A549 (cell line): ENCODE data around the gene ANO4. TPM values are rescaled to one million over a fixed set of nuclear protein-coding genes. Genes with fewer than 3 reads are reported as not detected.

ENCODE experiments used
- ATAC-seq, 2 experiments: fragments of 200-7000 bp in 1 of 2; fragments of >200 bp in 1 of 2; cut with Nextera tagmentation in 1 of 2; cut with Tn5 transposase in 1 of 2; 3 replicates each; pipeline versions ENCODE4 v1.8.0 to v1.9.1; 2018 to 2020; ENCODE audit warnings: mild to moderate bottlenecking in 1 of 2, moderate library complexity in 1 of 2
- CTCF ChIA-PET: fragments of 300-600 bp; sonication (Branson Sonifier 250); formaldehyde crosslinking; extraction: SDS; loops from one replicate; lab custom pipeline; 2021; ENCODE audit warnings: antibody characterized with exemption, inconsistent platforms; lab: Yijun Ruan, JAX
- POLR2A ChIA-PET: fragments of 350-600 bp; formaldehyde crosslinking; extraction: SDS; loops from one replicate; lab custom pipeline; 2021; ENCODE audit warnings: antibody characterized with exemption, inconsistent platforms; lab: Yijun Ruan, JAX
- DNase-seq, 2 experiments: peaks; one replicate each; pipeline versions ENCODE4 v3.0.0 to v3.0.0-alpha.2; 2011 to 2016; ENCODE audit warnings: low read depth in 1 of 2, low spot score in 1 of 2
- FAIRE-seq: peaks from 2 replicates; lab custom pipeline; 2011; peaks lifted over from hg19 to GRCh38; lab: Jason Lieb, UNC
- H3K27ac ChIP-seq, 2 experiments: fragments of >200 bp; sonication (Bioruptor Twin); formaldehyde crosslinking; 3 replicates each; pipeline ENCODE4 v1.5.1; 2016 to 2017
- H3K4me1 ChIP-seq: fragments of >200 bp; sonication (Bioruptor Twin); formaldehyde crosslinking; 3 replicates; pipeline ENCODE4 v1.6.1; 2016
- H3K4me2 ChIP-seq: fragments of >200 bp; sonication (Bioruptor Twin); formaldehyde crosslinking; 3 replicates; pipeline ENCODE4 v1.6.1; 2016
- H3K4me3 ChIP-seq: fragments of >200 bp; sonication (Bioruptor Twin); formaldehyde crosslinking; 3 replicates; pipeline ENCODE4 v1.5.1; 2016
- H3K9me3 ChIP-seq: fragments of >200 bp; sonication (Bioruptor Twin); formaldehyde crosslinking; 3 replicates; pipeline ENCODE4 v1.6.1; 2016
- BHLHE40 ChIP-seq: IDR thresholded peaks from 2 replicates; pipeline ENCODE4 v1.6.1; 2012; ENCODE audit warnings: low read depth, low read length, inconsistent platforms
- CBX8 ChIP-seq: fragments of 200-600 bp; sonication (generic); IDR thresholded peaks from 2 replicates; pipeline ENCODE4 v1.6.1; 2016
- CHD2 ChIP-seq: fragments of 150-350 bp; IDR thresholded peaks from 2 replicates; pipeline ENCODE4 v1.6.1; 2014; ENCODE audit warnings: low read length; ENCODE audit not compliant: partially characterized antibody
- CHD4 ChIP-seq: fragments of 200-600 bp; sonication (generic); IDR thresholded peaks from 2 replicates; pipeline ENCODE4 v1.6.1; 2016; ENCODE audit warnings: antibody characterized with exemption, mild to moderate bottlenecking, borderline replicate concordance
- EHMT2 ChIP-seq: fragments of 200-600 bp; sonication (generic); IDR thresholded peaks from 2 replicates; pipeline ENCODE4 v1.6.1; 2016; ENCODE audit warnings: antibody characterized with exemption, low read depth, mild to moderate bottlenecking, moderate library complexity
- FOSL2 ChIP-seq, 2 experiments: fragments of 450-650 bp in 1 of 2; fragments of >200 bp in 1 of 2; sonication (Bioruptor Twin) in 1 of 2; formaldehyde crosslinking; IDR thresholded peaks; 2 replicates each; pipeline versions ENCODE4 v1.5.0 to v1.6.1; 2016 to 2020; ENCODE audit warnings: mild to moderate bottlenecking in 1 of 2, moderate library complexity in 1 of 2
- HDAC2 ChIP-seq: fragments of 200-600 bp; sonication (generic); IDR thresholded peaks from 2 replicates; pipeline ENCODE4 v1.6.1; 2016
- HOXB13 ChIP-seq: fragments of 250-450 bp; sonication (Bioruptor Pico); IDR thresholded peaks from 2 replicates; pipeline ENCODE4 v1.5.0; 2020; ENCODE audit warnings: low read depth, mild to moderate bottlenecking, moderate library complexity
- HOXB5 ChIP-seq: fragments of 250-450 bp; sonication (Bioruptor Pico); IDR thresholded peaks from 2 replicates; pipeline ENCODE4 v1.5.0; 2020; ENCODE audit warnings: mild to moderate bottlenecking, moderate library complexity
- RAD21 ChIP-seq, 2 experiments: fragments of >200 bp in 1 of 2; sonication (Bioruptor Twin) in 1 of 2; formaldehyde crosslinking in 1 of 2; IDR thresholded peaks in 1 of 2; conservative IDR thresholded peaks in 1 of 2; 2 replicates in 1 of 2; 3 replicates in 1 of 2; pipeline ENCODE4 v1.6.1; 2012 to 2018; ENCODE audit warnings: inconsistent platforms in 1 of 2
- RFX5 ChIP-seq: fragments of 450-650 bp; IDR thresholded peaks from 2 replicates; pipeline ENCODE4 v1.7.1; 2014; ENCODE audit warnings: antibody characterized with exemption, mild to moderate bottlenecking, moderate library complexity
- SMC3 ChIP-seq: fragments of >200 bp; sonication (Bioruptor Twin); formaldehyde crosslinking; IDR thresholded peaks from 3 replicates; pipeline ENCODE4 v1.6.1; 2018; ENCODE audit warnings: inconsistent platforms
- TFCP2L1 ChIP-seq: fragments of 250-450 bp; sonication (Bioruptor Pico); IDR thresholded peaks from 2 replicates; pipeline ENCODE4 v1.5.0; 2021; ENCODE audit warnings: mild to moderate bottlenecking
- ZFP36 ChIP-seq: fragments of 450-650 bp; IDR thresholded peaks from 2 replicates; pipeline ENCODE4 v1.6.1; 2014; ENCODE audit warnings: borderline replicate concordance; ENCODE audit not compliant: partially characterized antibody
- WGBS: methylation state at CpG from one replicate; pipeline ENCODE4 v1.1.6; 2017; ENCODE audit errors: missing lambda C conversion rate; 5-methylcytosine and 5-hydroxymethylcytosine counted together
- polyA plus RNA-seq, 4 experiments: library from polyadenylated mRNA; depleted of rRNA in 3 of 4; stranded (reverse); fragments of >200 nt; fragmentation: RNase III in 1 of 4; extraction: RNeasy Plus Mini Kit Qiagen cat#74134 plus additional on column Dnase treatment in 1 of 4; gene quantifications; 2 replicates in 3 of 4; 3 replicates in 1 of 4; pipeline ENCODE4 v1.2.3, GENCODE V29; 2011 to 2017
- TF ChIP-seq, protein P1 (sequence below): fragments of 250-450 bp; sonication (Bioruptor Pico); IDR thresholded peaks from 2 replicates; pipeline ENCODE4 v1.5.0; 2020; ENCODE audit warnings: low read depth, mild to moderate bottlenecking, moderate library complexity
- TF ChIP-seq, protein P2 (sequence below): fragments of >200 bp; sonication (Bioruptor Twin); formaldehyde crosslinking; IDR thresholded peaks from 3 replicates; pipeline ENCODE4 v1.5.1; 2016
- TF ChIP-seq, protein P3 (sequence below): fragments of 200-600 bp; sonication (generic); IDR thresholded peaks from 2 replicates; pipeline ENCODE4 v1.6.1; 2016; ENCODE audit warnings: antibody characterized with exemption, mild to moderate bottlenecking, moderate library complexity

The ANO4 gene
- polyA plus RNA-seq, 2 of the 4 experiments (the other 2 are of a cell fraction): 0.17 TPM; not detected in 1

DNA sequence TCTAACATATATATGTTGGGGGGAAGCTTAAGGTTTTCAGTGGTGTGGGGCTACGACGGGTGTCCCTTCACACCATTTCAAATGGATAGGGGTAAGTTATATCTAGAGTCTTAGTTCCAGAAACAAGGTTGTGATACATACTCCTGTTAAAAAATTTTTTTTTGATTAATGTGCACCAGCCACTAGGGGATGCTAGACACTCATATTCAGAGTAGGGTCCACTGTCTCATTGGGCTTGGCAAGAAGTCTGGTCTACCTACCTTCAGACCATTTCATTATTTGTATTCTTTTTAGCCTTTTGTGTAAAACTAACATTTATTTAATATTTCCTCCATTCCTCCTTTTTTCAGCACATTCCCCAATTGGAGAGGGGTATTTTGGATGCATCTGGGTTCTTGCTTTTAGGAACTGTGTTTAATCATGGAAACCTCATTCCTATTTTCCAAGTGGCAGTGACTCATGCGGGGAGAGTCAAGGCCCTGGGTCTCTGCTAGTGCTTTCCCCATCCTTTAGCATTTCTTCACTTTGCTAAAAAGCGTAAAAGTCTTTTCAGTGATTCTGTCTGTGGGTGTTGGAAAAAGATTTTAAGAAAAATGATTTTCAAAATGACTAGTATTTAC lies 33.4 kb downstream of the ANO4 start:
- peak; percentile 42; the same call in 2 of the 3 replicates for TF ChIP-seq SMC3
- no peak for TF ChIP-seq HOXB13 (CRISPR knock-in tag)
- TF ChIP-seq HDAC2: no peak
- TF ChIP-seq, protein P1, sequence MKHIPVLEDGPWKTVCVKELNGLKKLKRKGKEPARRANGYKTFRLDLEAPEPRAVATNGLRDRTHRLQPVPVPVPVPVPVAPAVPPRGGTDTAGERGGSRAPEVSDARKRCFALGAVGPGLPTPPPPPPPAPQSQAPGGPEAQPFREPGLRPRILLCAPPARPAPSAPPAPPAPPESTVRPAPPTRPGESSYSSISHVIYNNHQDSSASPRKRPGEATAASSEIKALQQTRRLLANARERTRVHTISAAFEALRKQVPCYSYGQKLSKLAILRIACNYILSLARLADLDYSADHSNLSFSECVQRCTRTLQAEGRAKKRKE: no peak
- no peak for TF ChIP-seq TFCP2L1
- no peak for TF ChIP-seq ZFP36
- TF ChIP-seq RAD21 (conservative IDR thresholded peaks at IDR 0.05 in 1 of 2, IDR thresholded peaks at IDR 0.05 in 1 of 2): peak; percentile 76 to 85
- TF ChIP-seq, protein P2, sequence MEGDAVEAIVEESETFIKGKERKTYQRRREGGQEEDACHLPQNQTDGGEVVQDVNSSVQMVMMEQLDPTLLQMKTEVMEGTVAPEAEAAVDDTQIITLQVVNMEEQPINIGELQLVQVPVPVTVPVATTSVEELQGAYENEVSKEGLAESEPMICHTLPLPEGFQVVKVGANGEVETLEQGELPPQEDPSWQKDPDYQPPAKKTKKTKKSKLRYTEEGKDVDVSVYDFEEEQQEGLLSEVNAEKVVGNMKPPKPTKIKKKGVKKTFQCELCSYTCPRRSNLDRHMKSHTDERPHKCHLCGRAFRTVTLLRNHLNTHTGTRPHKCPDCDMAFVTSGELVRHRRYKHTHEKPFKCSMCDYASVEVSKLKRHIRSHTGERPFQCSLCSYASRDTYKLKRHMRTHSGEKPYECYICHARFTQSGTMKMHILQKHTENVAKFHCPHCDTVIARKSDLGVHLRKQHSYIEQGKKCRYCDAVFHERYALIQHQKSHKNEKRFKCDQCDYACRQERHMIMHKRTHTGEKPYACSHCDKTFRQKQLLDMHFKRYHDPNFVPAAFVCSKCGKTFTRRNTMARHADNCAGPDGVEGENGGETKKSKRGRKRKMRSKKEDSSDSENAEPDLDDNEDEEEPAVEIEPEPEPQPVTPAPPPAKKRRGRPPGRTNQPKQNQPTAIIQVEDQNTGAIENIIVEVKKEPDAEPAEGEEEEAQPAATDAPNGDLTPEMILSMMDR: peak; percentile 62
- no peak for TF ChIP-seq RFX5
- no peak for TF ChIP-seq BHLHE40
- TF ChIP-seq HOXB5 (CRISPR knock-in tag): no peak
- TF ChIP-seq, protein P3, sequence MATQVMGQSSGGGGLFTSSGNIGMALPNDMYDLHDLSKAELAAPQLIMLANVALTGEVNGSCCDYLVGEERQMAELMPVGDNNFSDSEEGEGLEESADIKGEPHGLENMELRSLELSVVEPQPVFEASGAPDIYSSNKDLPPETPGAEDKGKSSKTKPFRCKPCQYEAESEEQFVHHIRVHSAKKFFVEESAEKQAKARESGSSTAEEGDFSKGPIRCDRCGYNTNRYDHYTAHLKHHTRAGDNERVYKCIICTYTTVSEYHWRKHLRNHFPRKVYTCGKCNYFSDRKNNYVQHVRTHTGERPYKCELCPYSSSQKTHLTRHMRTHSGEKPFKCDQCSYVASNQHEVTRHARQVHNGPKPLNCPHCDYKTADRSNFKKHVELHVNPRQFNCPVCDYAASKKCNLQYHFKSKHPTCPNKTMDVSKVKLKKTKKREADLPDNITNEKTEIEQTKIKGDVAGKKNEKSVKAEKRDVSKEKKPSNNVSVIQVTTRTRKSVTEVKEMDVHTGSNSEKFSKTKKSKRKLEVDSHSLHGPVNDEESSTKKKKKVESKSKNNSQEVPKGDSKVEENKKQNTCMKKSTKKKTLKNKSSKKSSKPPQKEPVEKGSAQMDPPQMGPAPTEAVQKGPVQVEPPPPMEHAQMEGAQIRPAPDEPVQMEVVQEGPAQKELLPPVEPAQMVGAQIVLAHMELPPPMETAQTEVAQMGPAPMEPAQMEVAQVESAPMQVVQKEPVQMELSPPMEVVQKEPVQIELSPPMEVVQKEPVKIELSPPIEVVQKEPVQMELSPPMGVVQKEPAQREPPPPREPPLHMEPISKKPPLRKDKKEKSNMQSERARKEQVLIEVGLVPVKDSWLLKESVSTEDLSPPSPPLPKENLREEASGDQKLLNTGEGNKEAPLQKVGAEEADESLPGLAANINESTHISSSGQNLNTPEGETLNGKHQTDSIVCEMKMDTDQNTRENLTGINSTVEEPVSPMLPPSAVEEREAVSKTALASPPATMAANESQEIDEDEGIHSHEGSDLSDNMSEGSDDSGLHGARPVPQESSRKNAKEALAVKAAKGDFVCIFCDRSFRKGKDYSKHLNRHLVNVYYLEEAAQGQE: no peak

GRCh38 chr12:100830003-100830795 lies 35.6 kb downstream of the ANO4 start:
- CTCF ChIA-PET: no interaction called here
- H3K4me3 ChIP-seq: no peak overlapping the region
- TF ChIP-seq CHD2: no peak
- no peak for TF ChIP-seq CBX8
- no peak for TF ChIP-seq BHLHE40
- no peak for TF ChIP-seq FOSL2 (IDR thresholded peaks at IDR 0.05)
- TF ChIP-seq FOSL2 (CRISPR knock-in tag; IDR thresholded peaks at IDR 0.05): no peak
- TF ChIP-seq CHD4: no peak
- TF ChIP-seq EHMT2: no peak
- TF ChIP-seq, all 56 proteins: peak for 0
- Histone ChIP-seq H3K27ac (no peak overlapping the region), H3K4me2 (no peak overlapping the region), H3K9me3 (no peaks in the 10 kb centered on the region), H3K4me1 (no peaks in the 10 kb centered on the region)
- whole genome bisulfite sequencing: 27% methylated on average over 6 of the region's 6 CpGs
- POLR2A ChIA-PET: no interaction called here
- FAIRE-seq (no peak), ATAC-seq (no peak), DNase-seq (no peak)

More for the DNA sequence above, 33.4 kb downstream of the ANO4 start:
- Histone ChIP-seq H3K9me3 (no peaks in the 10 kb centered on the region), H3K4me3 (no peak overlapping the region), H3K27ac (no peak overlapping the region), H3K4me2 (no peak overlapping the region), H3K4me1 (no peaks in the 10 kb centered on the region)
- ChIA-PET CTCF (interaction anchor here (0.6 to 1.8 kb wide), 8 partner anchors 9 to 752 kb away, joined by 3 to 8 read pairs (median 3); no protein-coding TSS in a partner anchor), POLR2A (no interaction called here)
- ATAC-seq (peak; percentile 54 to 86; a peak in 3 of 6 replicates), DNase-seq (peak; percentile 4 to 51), FAIRE-seq (no peak)
- 2% methylated on average over 4 of the region's 4 CpGs for WGBS
